Fibroblast of lung (primary cell): ENCODE data around the gene MRGPRF.

Source experiments
- CTCF ChIP-seq, 2 donors: IDR thresholded peaks in 1 of 2; conservative IDR thresholded peaks in 1 of 2; 1 replicate in 1 of 2; 2 replicates in 1 of 2; pipeline ENCODE4 v1.5.1; 2011 to 2012; ENCODE audit warnings: low read length in 2 of 2, control low read depth in 1 of 2, inconsistent platforms in 1 of 2, low read depth in 1 of 2, mild to moderate bottlenecking in 1 of 2
- EZH2 ChIP-seq: IDR thresholded peaks from 2 replicates; pipeline ENCODE4 v1.5.1; 2012; ENCODE audit warnings: low read length, control low read depth, mild to moderate bottlenecking; ENCODE audit errors: missing control alignments

- no peak for TF ChIP-seq CTCF (conservative IDR thresholded peaks at IDR 0.05 in 1 of 2, IDR thresholded peaks at IDR 0.05 in 1 of 2; ENCODE audit: low read depth in 1 of 2, low read length in 2 of 2)
- no peak for TF ChIP-seq EZH2
Measured at GRCh38 chr11:68978931-68979594, 34.0 kb downstream of the MRGPRF start.
